Measurements from ENCODE around the gene NEK8. TPM values are rescaled to one million over a fixed set of nuclear protein-coding genes. Genes with fewer than 3 reads are reported as not detected.
"Not testable (repeated sequence)": the region's sequence is repeated elsewhere in the genome, so short reads cannot be mapped to it uniquely, and the experiment has no call there.

Gene NEK8
- total and polyA plus RNA-seq, 9 donors, result 1.9 to 3.9 (median 2.7) TPM

- 51% methylated on average over 3 of the region's 3 CpGs for WGBS (ENCODE audit: insufficient coverage)
- Histone ChIP-seq H3K9me3 (replicated peaks; ENCODE audit: control insufficient read depth, low read depth, low read length) (no peaks in the 10 kb centered on the region), H3K4me3 (ENCODE audit: low read length) (no peak overlapping the region), H3K36me3 (ENCODE audit: control insufficient read depth, insufficient read depth, low read length) (no peaks in the 10 kb centered on the region), H3K27ac (ENCODE audit: low read length) (no peak overlapping the region), H3K27me3 (ENCODE audit: control insufficient read depth, insufficient read depth, low read length) (no peaks in the 10 kb centered on the region), H3K4me1 (ENCODE audit: control insufficient read depth, insufficient read depth, low read length) (no peaks in the 10 kb centered on the region)
- no peak for DNase-seq
Observed at GRCh38 chr17:28774206-28774605, 45.6 kb downstream of the NEK8 start.

- Histone ChIP-seq H3K27me3 (ENCODE audit: control insufficient read depth, insufficient read depth, low read length) (no peaks in the 10 kb centered on the region), H3K4me1 (ENCODE audit: control insufficient read depth, insufficient read depth, low read length) (no peaks in the 10 kb centered on the region), H3K9me3 (replicated peaks; ENCODE audit: control insufficient read depth, low read depth, low read length) (no peaks in the 10 kb centered on the region), H3K27ac (ENCODE audit: low read length) (no peak overlapping the region), H3K36me3 (ENCODE audit: control insufficient read depth, insufficient read depth, low read length) (no peaks in the 10 kb centered on the region), H3K4me3 (ENCODE audit: low read length) (no peak overlapping the region)
- no CpG with 5 or more reads among the region's 1 CpG for WGBS (ENCODE audit: insufficient coverage)
- no peak for DNase-seq
Observed at GRCh38 chr17:28777178-28777577, 48.6 kb downstream of the NEK8 start.

GRCh38 chr17:28779601-28780000, 51.0 kb downstream of the NEK8 start:
- not testable (repeated sequence) for H3K27me3 ChIP-seq (ENCODE audit: control insufficient read depth, insufficient read depth, low read length); DNase-seq; H3K27ac ChIP-seq (ENCODE audit: low read length); H3K4me1 ChIP-seq (ENCODE audit: control insufficient read depth, insufficient read depth, low read length); H3K36me3 ChIP-seq (ENCODE audit: control insufficient read depth, insufficient read depth, low read length); H3K4me3 ChIP-seq (ENCODE audit: low read length); H3K9me3 ChIP-seq (replicated peaks; ENCODE audit: control insufficient read depth, low read depth, low read length)
- WGBS (ENCODE audit: insufficient coverage), result 94% methylated on average over 5 of the region's 13 CpGs

- H3K36me3 ChIP-seq (ENCODE audit: control insufficient read depth, insufficient read depth, low read length), result peaks cover 3% of the 10 kb centered on the region
- no peaks in the 10 kb centered on the region for H3K4me1 ChIP-seq (ENCODE audit: control insufficient read depth, insufficient read depth, low read length)
- no peak overlapping the region for H3K4me3 ChIP-seq (ENCODE audit: low read length)
- no peak for DNase-seq
- no peak overlapping the region for H3K27ac ChIP-seq (ENCODE audit: low read length)
- no peaks in the 10 kb centered on the region for H3K27me3 ChIP-seq (ENCODE audit: control insufficient read depth, insufficient read depth, low read length)
- no peaks in the 10 kb centered on the region for H3K9me3 ChIP-seq (replicated peaks; ENCODE audit: control insufficient read depth, low read depth, low read length)
- WGBS (ENCODE audit: insufficient coverage), result no CpG with 5 or more reads among the region's 3 CpGs
Observed at GRCh38 chr17:28783161-28783560, 54.6 kb downstream of the NEK8 start.

GRCh38 chr17:28788100-28788499, 59.5 kb downstream of the NEK8 start:
- Histone ChIP-seq H3K9me3 (replicated peaks; ENCODE audit: control insufficient read depth, low read depth, low read length) (no peaks in the 10 kb centered on the region), H3K27ac (ENCODE audit: low read length) (no peak overlapping the region), H3K36me3 (ENCODE audit: control insufficient read depth, insufficient read depth, low read length) (peaks cover 3% of the 10 kb centered on the region), H3K27me3 (ENCODE audit: control insufficient read depth, insufficient read depth, low read length) (no peaks in the 10 kb centered on the region), H3K4me3 (ENCODE audit: low read length) (no peak overlapping the region), H3K4me1 (ENCODE audit: control insufficient read depth, insufficient read depth, low read length) (no peaks in the 10 kb centered on the region)
- DNase-seq, result no peak
- WGBS (ENCODE audit: insufficient coverage), result 100% methylated on average over 3 of the region's 4 CpGs

Other genes with a start within 250 kb of the NEK8 start
- not detected for gene FOXN1, start 222.4 kb upstream of the NEK8 start, total RNA-seq
- 1 to 10 TPM in 1 of 8 donors, under 1 TPM in 2, not detected in 5; 0.04 to 2.1 (median 0.07) TPM for gene FOXN1, start 222.4 kb upstream of the NEK8 start, polyA plus RNA-seq (ENCODE audit: insufficient read depth in 1 of 8, insufficient read length in 8 of 8, low replicate concordance in 1 of 8)
- gene UNC119, start 176.2 kb upstream of the NEK8 start, total RNA-seq, result 17.6 TPM
- 10 to 100 TPM; 15.6 to 20.7 (median 17.8) TPM for gene UNC119, start 176.2 kb upstream of the NEK8 start, polyA plus RNA-seq (ENCODE audit: insufficient read depth in 1 of 8, insufficient read length in 8 of 8, low replicate concordance in 1 of 8)
- gene PIGS, start 157.3 kb upstream of the NEK8 start, total RNA-seq, result 29.4 TPM
- 10 to 100 TPM; 36.9 to 57.3 (median 45.9) TPM for gene PIGS, start 157.3 kb upstream of the NEK8 start, polyA plus RNA-seq (ENCODE audit: insufficient read depth in 1 of 8, insufficient read length in 8 of 8, low replicate concordance in 1 of 8)
- 2.7 TPM for gene ALDOC, start 151.9 kb upstream of the NEK8 start, total RNA-seq
- 1 to 10 TPM; 1.7 to 4.4 (median 2.5) TPM for gene ALDOC, start 151.9 kb upstream of the NEK8 start, polyA plus RNA-seq (ENCODE audit: insufficient read depth in 1 of 8, insufficient read length in 8 of 8, low replicate concordance in 1 of 8)
- 16.1 TPM for gene SPAG5, start 129.8 kb upstream of the NEK8 start, total RNA-seq
- 10 to 100 TPM; 25.5 to 42.0 (median 31.4) TPM for gene SPAG5, start 129.8 kb upstream of the NEK8 start, polyA plus RNA-seq (ENCODE audit: insufficient read depth in 1 of 8, insufficient read length in 8 of 8, low replicate concordance in 1 of 8)
- gene RSKR, start 114.6 kb upstream of the NEK8 start, total RNA-seq, result 7.4 TPM
- gene RSKR, start 114.6 kb upstream of the NEK8 start, polyA plus RNA-seq (ENCODE audit: insufficient read depth in 1 of 8, insufficient read length in 8 of 8, low replicate concordance in 1 of 8), result 10 to 100 TPM in 6 of 8 donors, 1 to 10 TPM in 2; 6.6 to 22.8 (median 13.2) TPM
- 52.9 TPM for gene BLTP2, start 83.6 kb upstream of the NEK8 start, total RNA-seq
- gene BLTP2, start 83.6 kb upstream of the NEK8 start, polyA plus RNA-seq (ENCODE audit: insufficient read depth in 1 of 8, insufficient read length in 8 of 8, low replicate concordance in 1 of 8), result 10 to 100 TPM; 46.4 to 65.5 (median 51.5) TPM
- gene SDF2, start 66.9 kb upstream of the NEK8 start, total RNA-seq, result 46.1 TPM
- 10 to 100 TPM; 35.5 to 50.4 (median 40.2) TPM for gene SDF2, start 66.9 kb upstream of the NEK8 start, polyA plus RNA-seq (ENCODE audit: insufficient read depth in 1 of 8, insufficient read length in 8 of 8, low replicate concordance in 1 of 8)
- gene SUPT6H, start 66.6 kb upstream of the NEK8 start, total RNA-seq, result 28.1 TPM
- gene SUPT6H, start 66.6 kb upstream of the NEK8 start, polyA plus RNA-seq (ENCODE audit: insufficient read depth in 1 of 8, insufficient read length in 8 of 8, low replicate concordance in 1 of 8), result 10 to 100 TPM; 34.6 to 53.3 (median 44.2) TPM
- 0.80 TPM for gene PROCA1, start 16.9 kb upstream of the NEK8 start, total RNA-seq
- gene PROCA1, start 16.9 kb upstream of the NEK8 start, polyA plus RNA-seq (ENCODE audit: insufficient read depth in 1 of 8, insufficient read length in 8 of 8, low replicate concordance in 1 of 8), result 1 to 10 TPM; 3.0 to 5.5 (median 3.2) TPM
- 86.4 TPM for gene RAB34, start 10.9 kb upstream of the NEK8 start, total RNA-seq
- gene RAB34, start 10.9 kb upstream of the NEK8 start, polyA plus RNA-seq (ENCODE audit: insufficient read depth in 1 of 8, insufficient read length in 8 of 8, low replicate concordance in 1 of 8), result 100 to 1,000 TPM in 2 of 8 donors, 10 to 100 TPM in 6; 67.9 to 106 (median 82.0) TPM
- 2,275 TPM for gene RPL23A, start 8.8 kb upstream of the NEK8 start, total RNA-seq
- 1,000 to 10,000 TPM in 6 of 8 donors, 100 to 1,000 TPM in 2; 953 to 1,341 (median 1,138) TPM for gene RPL23A, start 8.8 kb upstream of the NEK8 start, polyA plus RNA-seq (ENCODE audit: insufficient read depth in 1 of 8, insufficient read length in 8 of 8, low replicate concordance in 1 of 8)
- gene TLCD1, start 2.6 kb upstream of the NEK8 start, total RNA-seq, result 2.3 TPM
- 1 to 10 TPM; 3.7 to 5.6 (median 4.1) TPM for gene TLCD1, start 2.6 kb upstream of the NEK8 start, polyA plus RNA-seq (ENCODE audit: insufficient read depth in 1 of 8, insufficient read length in 8 of 8, low replicate concordance in 1 of 8)
- gene TRAF4, start 15.2 kb downstream of the NEK8 start, total RNA-seq, result 24.2 TPM
- 10 to 100 TPM; 58.5 to 91.2 (median 66.1) TPM for gene TRAF4, start 15.2 kb downstream of the NEK8 start, polyA plus RNA-seq (ENCODE audit: insufficient read depth in 1 of 8, insufficient read length in 8 of 8, low replicate concordance in 1 of 8)
- 3.4 TPM for gene FAM222B, start 114.0 kb downstream of the NEK8 start, total RNA-seq
- gene FAM222B, start 114.0 kb downstream of the NEK8 start, polyA plus RNA-seq (ENCODE audit: insufficient read depth in 1 of 8, insufficient read length in 8 of 8, low replicate concordance in 1 of 8), result 10 to 100 TPM; 10.1 to 14.3 (median 12.8) TPM
- gene ERAL1, start 126.2 kb downstream of the NEK8 start, total RNA-seq, result 18.7 TPM
- 10 to 100 TPM; 36.3 to 49.4 (median 45.1) TPM for gene ERAL1, start 126.2 kb downstream of the NEK8 start, polyA plus RNA-seq (ENCODE audit: insufficient read depth in 1 of 8, insufficient read length in 8 of 8, low replicate concordance in 1 of 8)
- gene FLOT2, start 168.9 kb downstream of the NEK8 start, total RNA-seq, result 24.5 TPM
- gene FLOT2, start 168.9 kb downstream of the NEK8 start, polyA plus RNA-seq (ENCODE audit: insufficient read depth in 1 of 8, insufficient read length in 8 of 8, low replicate concordance in 1 of 8), result 10 to 100 TPM; 68.2 to 77.3 (median 75.3) TPM
- gene DHRS13, start 174.3 kb downstream of the NEK8 start, total RNA-seq, result 5.2 TPM
- gene DHRS13, start 174.3 kb downstream of the NEK8 start, polyA plus RNA-seq (ENCODE audit: insufficient read depth in 1 of 8, insufficient read length in 8 of 8, low replicate concordance in 1 of 8), result 1 to 10 TPM; 2.9 to 5.9 (median 4.1) TPM
- 16.5 TPM for gene PHF12, start 222.7 kb downstream of the NEK8 start, total RNA-seq
- gene PHF12, start 222.7 kb downstream of the NEK8 start, polyA plus RNA-seq (ENCODE audit: insufficient read depth in 1 of 8, insufficient read length in 8 of 8, low replicate concordance in 1 of 8), result 10 to 100 TPM; 22.6 to 37.1 (median 33.6) TPM

Measured in muscle of leg (tissue), 11 donors.